Endothelial cell of umbilical vein (primary cell): Measurements from ENCODE around the gene SLC35G6. TPM values are rescaled to one million over a fixed set of nuclear protein-coding genes. Genes with fewer than 3 reads are reported as not detected.

Source experiments
- BruUV-seq: library from RNA; stranded (reverse); fragments of 400-500 nt; replicated peaks from 2 replicates; lab custom pipeline; 2021; lab: Mats Ljungman, UMichigan
- CTCF ChIA-PET: fragments of 300-600, 350-600 bp; sonication (Branson Sonifier 250); formaldehyde crosslinking; loops from one replicate; lab custom pipeline; 2021; ENCODE audit warnings: antibody characterized with exemption, inconsistent platforms; lab: Charles Lee
- POLR2A ChIA-PET: fragments of 300-600, 350-600 bp; sonication (Branson Sonifier 250); formaldehyde crosslinking; loops from one replicate; lab custom pipeline; 2021; ENCODE audit warnings: antibody characterized with exemption, inconsistent platforms; lab: Charles Lee
- DNase-seq: peaks from one replicate; pipeline ENCODE4 v3.0.0-alpha.2; 2011; ENCODE audit warnings: low read depth, low spot score
- FAIRE-seq: peaks from 2 replicates; lab custom pipeline; 2011; peaks lifted over from hg19 to GRCh38; lab: Jason Lieb, UNC
- H2AFZ ChIP-seq: 2 replicates; pipeline ENCODE4 v1.6.0; 2012; ENCODE audit warnings: low read depth, low read length, control low read depth, inconsistent platforms
- H3K27ac ChIP-seq: 2 replicates; pipeline ENCODE4 v1.5.1; 2011; ENCODE audit warnings: low read depth, mild to moderate bottlenecking, control low read depth, low read length, moderate library complexity; ENCODE audit not compliant: insufficient read depth
- H3K27me3 ChIP-seq, 2 experiments: 2 replicates each; pipeline versions ENCODE4 v1.6.0 to v1.6.1; 2011; ENCODE audit warnings: low read length in 2 of 2, mixed read lengths in 1 of 2; ENCODE audit not compliant: control insufficient read depth in 2 of 2, insufficient read depth in 2 of 2
- H3K36me3 ChIP-seq, 2 experiments: 2 replicates in 1 of 2; 3 replicates in 1 of 2; pipeline ENCODE4 v1.5.1; 2011; ENCODE audit warnings: low read length in 2 of 2, mild to moderate bottlenecking in 1 of 2, moderate library complexity in 1 of 2; ENCODE audit not compliant: control insufficient read depth in 2 of 2, insufficient read depth in 2 of 2; ENCODE audit errors: extremely low read depth in 1 of 2
- H3K4me1 ChIP-seq: 3 replicates; pipeline ENCODE4 v1.5.1; 2011; ENCODE audit warnings: mild to moderate bottlenecking, low read length; ENCODE audit not compliant: control insufficient read depth, insufficient read depth; ENCODE audit errors: extremely low read depth
- H3K4me2 ChIP-seq: 2 replicates; pipeline ENCODE4 v1.6.1; 2011; ENCODE audit warnings: low read length, control low read depth, mixed read lengths; ENCODE audit not compliant: insufficient read depth
- H3K4me3 ChIP-seq, 3 experiments: fragments of 200-600 bp in 1 of 3; sonication (generic), shearing (Covaris generic) in 1 of 3; replicated peaks in 1 of 3; 2 replicates each; pipeline ENCODE4 v1.5.1; 2011 to 2016; ENCODE audit warnings: control low read depth in 3 of 3, low read length in 3 of 3, mild to moderate bottlenecking in 2 of 3, inconsistent platforms in 1 of 3, low read depth in 1 of 3, moderate library complexity in 1 of 3; ENCODE audit not compliant: insufficient read depth in 1 of 3
- H3K79me2 ChIP-seq: 2 replicates; pipeline ENCODE4 v1.6.0; 2012; ENCODE audit warnings: low read length, inconsistent platforms; ENCODE audit not compliant: control insufficient read depth, insufficient read depth
- H3K9ac ChIP-seq: replicated peaks from 2 replicates; pipeline ENCODE3; 2011; ENCODE audit warnings: low read length, control low read depth; ENCODE audit not compliant: insufficient read depth; ENCODE audit errors: extremely low read depth
- H3K9me1 ChIP-seq: replicated peaks from 3 replicates; pipeline ENCODE4 v1.6.0; 2011; ENCODE audit warnings: mild to moderate bottlenecking, low read length; ENCODE audit not compliant: control insufficient read depth, insufficient read depth; ENCODE audit errors: extremely low read depth
- H3K9me3 ChIP-seq: replicated peaks from 2 replicates; pipeline ENCODE4 v1.5.1; 2012; ENCODE audit warnings: low read length, inconsistent platforms; ENCODE audit not compliant: control insufficient read depth, insufficient read depth
- H4K20me1 ChIP-seq: replicated peaks from 2 replicates; pipeline ENCODE3; 2011; ENCODE audit warnings: mild to moderate bottlenecking, low read length; ENCODE audit not compliant: control insufficient read depth, insufficient read depth; ENCODE audit errors: extremely low read depth
- FOS ChIP-seq: IDR thresholded peaks from 2 replicates; pipeline ENCODE4 v1.6.1; 2011; ENCODE audit warnings: mild to moderate bottlenecking, low read length, moderate library complexity, borderline replicate concordance; ENCODE audit not compliant: insufficient read depth
- MYC ChIP-seq: IDR thresholded peaks from one replicate; pipeline ENCODE4 v1.6.1; 2011; ENCODE audit warnings: mild to moderate bottlenecking, low read depth, low read length
- POLR2A ChIP-seq: IDR thresholded peaks from 2 replicates; pipeline ENCODE4 v1.6.1; 2012; ENCODE audit warnings: low read depth, mild to moderate bottlenecking, control low read depth, low read length
- dilution Hi-C: fragments of 300-500 bp; cut with MboI; formaldehyde crosslinking; loops from one replicate; pipeline ENCODE4 v1.15.0; 2019; ENCODE audit warnings: low sequenced_read_pairs; ENCODE audit not compliant: extremely low pct_ligation_motif_present
- intact Hi-C: fragments of 100-400 bp; cut with micrococcal nuclease; formaldehyde crosslinking; loops from one replicate; pipeline ENCODE4 v1.10.0; 2022
- polyA plus RNA-seq, 4 experiments: library from polyadenylated mRNA; depleted of rRNA in 3 of 4; stranded (reverse) in 3 of 4; unstranded in 1 of 4; fragments of >200 nt; gene quantifications; 2 replicates each; pipeline versions ENCODE4 v1.2.1 to v1.2.3, GENCODE V29; 2011 to 2012; ENCODE audit warnings: missing spikeins in 1 of 4
- total RNA-seq: library from RNA; stranded (reverse); gene quantifications from 2 replicates; pipeline ENCODE4 v1.2.3, GENCODE V29; 2021

The SLC35G6 gene
- total and polyA plus RNA-seq, 2 donors (not counting 3 experiments of a cell fraction or from before 2014, with no cell fraction given), result not detected

- DNase-seq (peak; percentile 14), FAIRE-seq (peak; percentile 54)
- H3K79me2 ChIP-seq, result no peaks in the 10 kb centered on the region
- intact Hi-C loops, result no loop called here
- no TSS peak for BruUV-seq
- no peak overlapping the region for H3K27ac ChIP-seq
- peaks cover 29 to 41% of the 10 kb centered on the region in 2 experiments for H3K27me3 ChIP-seq
- no peaks in the 10 kb centered on the region for H3K36me3 ChIP-seq
- H2AFZ ChIP-seq, result no peak overlapping the region
- peak; percentile 31 for TF ChIP-seq FOS
- TF ChIP-seq MYC, result no peak
- no peak for TF ChIP-seq POLR2A
- H3K9me3 ChIP-seq, result no peaks in the 10 kb centered on the region
- dilution Hi-C loops, result no loop called here
- no peak overlapping the region for H3K4me3 ChIP-seq
- H3K9me1 ChIP-seq, result no peaks in the 10 kb centered on the region
- POLR2A ChIA-PET, result interaction anchor here (1.2 kb wide), 1 partner anchor 40 kb away, joined by 7 read pairs; the partner anchor contains the start of gene POLR2A
- H4K20me1 ChIP-seq, result no peaks in the 10 kb centered on the region
- peaks cover 20% of the 10 kb centered on the region for H3K4me1 ChIP-seq
- no peak overlapping the region for H3K9ac ChIP-seq
- CTCF ChIA-PET, result interaction anchor here (0.9 to 4.1 kb wide), 10 partner anchors 7 to 398 kb away, joined by 3 to 30 read pairs (median 4); partner anchors contain the start of genes TMEM102 and TNFSF13
- no peak overlapping the region for H3K4me2 ChIP-seq
Measured at GRCh38 chr17:7443499-7444485, 37.5 kb upstream of the SLC35G6 start.
